Non-pigmented ciliary epithelial cell (primary cell): ENCODE data around the gene GTF2H4.
"Not testable (repeated sequence)": the region's sequence is repeated elsewhere in the genome, so short reads cannot be mapped to it uniquely, and the experiment has no call there.

Experiments
- DNase-seq: peaks from one replicate; pipeline ENCODE4 v3.0.0-alpha.2; 2010; ENCODE audit warnings: low read depth

Gene GTF2H4

DNA sequence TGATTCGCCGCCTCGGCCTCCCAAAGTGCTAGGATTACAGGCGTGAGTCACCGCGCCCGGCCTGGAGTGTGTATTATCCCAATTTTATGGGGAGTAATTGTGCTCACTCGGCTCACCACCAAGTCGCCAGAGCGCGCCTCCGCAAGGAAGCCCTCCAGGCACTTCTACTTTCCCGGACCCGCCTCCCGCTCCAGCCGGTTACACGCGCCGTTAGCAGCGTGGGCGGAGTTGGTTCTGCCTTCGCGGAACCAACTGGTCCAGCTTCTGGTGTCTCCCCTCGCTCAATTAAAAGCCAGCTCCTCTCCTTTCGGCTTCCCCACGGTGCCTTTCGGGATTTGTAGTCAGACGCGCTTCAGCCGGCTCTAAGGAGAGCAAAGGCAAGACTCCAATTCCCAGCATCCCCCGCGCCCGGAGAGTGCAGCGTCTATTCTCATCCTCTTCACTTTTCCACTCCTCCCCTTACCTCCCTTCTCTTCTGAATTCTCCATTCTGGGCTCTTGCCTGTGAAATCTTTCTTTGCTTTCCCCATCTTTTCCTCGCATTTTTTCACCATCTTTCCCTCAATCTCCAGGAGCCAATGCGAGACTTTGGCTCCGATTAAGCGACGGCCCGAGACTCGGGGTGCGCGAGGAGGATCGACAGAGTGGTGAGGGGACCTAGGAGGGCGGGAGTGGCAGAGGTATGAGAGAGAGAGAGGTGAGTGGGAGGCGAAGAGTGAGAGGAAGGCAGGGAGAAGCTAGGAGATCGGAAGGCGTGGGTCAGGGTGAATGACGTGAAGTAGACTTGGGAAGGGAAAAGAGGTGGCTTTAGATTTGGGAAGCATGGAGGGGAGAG is at the start of gene GTF2H4:
Gene GTF2H4 (plus strand): TSS at position 450 of the 834 bp plus-strand sequence.
- DNase-seq, result peak; percentile 97

DNA sequence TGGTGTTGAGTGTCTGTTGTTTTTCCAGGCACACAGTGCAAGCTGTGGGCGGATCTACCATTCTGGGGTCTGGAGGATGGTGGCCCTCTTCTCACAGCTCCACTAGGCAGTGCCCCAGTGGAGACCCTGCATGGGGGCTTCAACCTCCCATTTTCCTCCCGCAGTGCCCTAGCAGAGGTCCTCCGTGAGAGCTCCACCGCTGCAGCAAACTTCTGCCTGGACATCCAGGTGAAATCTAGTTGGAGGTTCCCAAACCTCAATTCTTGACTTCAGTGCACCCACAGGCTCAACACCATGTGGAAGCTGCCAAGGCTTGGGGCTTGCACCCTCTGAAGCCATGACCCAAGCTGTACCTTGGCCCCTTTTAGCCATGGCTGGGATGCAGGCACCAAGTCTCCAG is 48.3 kb upstream of the GTF2H4 start:
- DNase-seq, result not testable (repeated sequence)

DNA sequence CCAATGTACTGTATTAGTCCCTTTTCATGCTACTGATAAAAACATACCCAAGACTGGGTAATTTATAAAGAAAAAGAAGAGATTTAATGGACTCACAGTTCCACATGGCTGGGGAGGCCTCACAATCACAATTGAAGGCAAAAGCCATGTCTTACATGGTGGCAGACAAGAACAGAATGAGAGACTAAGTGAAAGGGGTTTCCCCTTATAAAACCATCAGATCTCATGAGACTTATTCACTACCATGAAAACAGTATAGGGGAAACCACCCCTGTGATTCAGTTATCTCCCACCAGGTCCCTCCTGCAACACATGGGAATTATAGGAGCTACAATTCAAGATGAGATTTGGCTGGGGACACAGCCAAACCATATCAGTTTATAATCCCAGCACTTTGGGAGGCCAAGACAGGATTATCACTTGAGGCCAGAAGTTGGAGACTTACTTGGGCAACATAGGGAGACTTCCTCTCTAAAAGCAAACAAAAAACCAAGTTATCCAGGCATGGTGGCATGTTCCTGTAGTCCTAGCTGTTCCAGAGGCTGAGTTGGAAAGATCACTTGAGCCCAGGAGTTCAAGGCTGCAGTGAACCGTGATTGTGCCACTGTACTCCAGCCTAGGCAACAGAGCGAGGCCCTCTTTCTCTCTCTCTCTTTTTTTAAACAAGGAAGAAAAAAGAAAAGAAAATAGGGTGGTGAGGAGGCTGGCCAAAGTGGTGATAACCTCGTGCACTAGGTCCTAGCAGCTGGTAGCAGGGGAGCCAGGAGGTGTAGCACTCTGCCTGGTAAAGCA is 46.6 kb upstream of the GTF2H4 start:
- no peak for DNase-seq

DNA sequence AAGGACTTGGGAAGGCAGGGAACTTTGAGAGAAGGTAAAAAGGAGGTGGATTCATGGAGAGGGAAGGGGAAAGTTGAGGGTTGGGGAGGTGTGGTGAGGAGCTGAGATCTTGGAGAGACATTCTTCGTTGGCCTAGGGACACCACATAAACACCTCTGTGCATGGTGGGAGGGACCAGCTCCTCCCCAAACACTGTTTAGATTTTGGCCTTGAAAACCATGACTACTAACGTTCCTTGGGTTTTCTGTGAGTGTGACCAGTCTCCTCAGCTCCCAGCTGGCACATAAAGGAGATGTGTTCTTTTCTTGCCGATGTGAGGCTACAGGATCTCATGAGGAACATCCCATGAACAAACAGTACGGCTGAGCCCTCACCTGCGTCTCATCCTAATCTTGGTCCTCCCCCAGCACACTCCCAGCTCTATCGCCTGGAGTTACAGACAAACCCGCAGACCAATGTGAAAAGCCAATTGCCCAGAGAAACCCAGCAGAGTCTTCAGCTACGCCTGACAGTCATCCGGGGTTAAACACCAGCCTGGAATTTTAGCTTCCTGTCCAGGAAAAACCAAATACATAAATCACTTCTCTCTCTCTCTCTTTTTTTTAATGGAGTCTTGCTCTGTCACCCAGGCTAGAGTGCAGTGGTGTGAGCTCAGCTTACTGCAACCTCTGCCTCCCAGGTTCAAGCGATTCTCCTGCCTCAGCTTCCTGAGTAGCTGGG is 45.7 kb upstream of the GTF2H4 start:
- DNase-seq, result no peak

DNA sequence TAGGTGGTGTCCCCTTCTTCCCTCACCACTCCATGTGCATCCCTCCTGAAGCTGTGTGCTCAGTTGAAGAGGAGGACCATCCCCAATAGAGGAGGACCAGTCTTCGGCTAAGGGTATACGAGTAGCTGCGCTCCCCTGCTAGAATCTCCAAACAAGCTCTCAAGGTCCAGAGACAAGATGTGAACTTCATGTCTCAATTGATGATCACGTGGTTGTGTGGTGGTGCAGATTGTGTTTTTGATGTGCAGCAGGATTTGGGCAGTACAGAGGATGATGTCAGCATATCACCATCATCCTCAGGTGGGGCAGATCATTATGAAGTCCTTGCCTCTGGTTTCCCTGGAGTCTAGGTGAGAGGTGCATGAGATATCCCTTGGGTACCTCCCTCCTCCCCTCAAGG is 43.7 kb upstream of the GTF2H4 start:
- DNase-seq, result no peak

DNA sequence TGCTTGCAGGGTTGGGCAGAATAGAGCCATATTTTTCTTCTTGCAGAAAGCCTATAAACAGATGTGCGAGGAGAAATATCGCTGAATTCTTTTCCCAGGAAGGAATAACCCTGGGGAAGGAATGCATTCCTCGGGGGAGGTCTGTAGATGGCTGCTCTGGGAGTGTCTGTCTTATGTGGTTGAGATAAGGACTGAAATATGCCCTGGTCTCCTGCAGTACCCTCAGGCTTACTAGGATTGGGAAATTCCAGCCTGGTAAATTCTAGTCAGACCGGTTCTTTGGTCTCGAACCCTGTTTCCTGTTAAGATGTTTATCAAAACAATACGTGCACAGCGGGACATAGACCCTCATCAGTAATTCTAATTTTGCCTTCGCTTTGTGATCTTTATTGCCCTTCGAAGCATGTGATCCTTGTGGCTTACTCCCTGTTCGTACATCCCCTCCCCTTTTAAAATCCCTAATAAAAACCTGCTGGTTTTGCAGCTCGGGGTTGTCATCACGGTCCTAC is 38.7 kb upstream of the GTF2H4 start:
- not testable (repeated sequence) for DNase-seq

DNA sequence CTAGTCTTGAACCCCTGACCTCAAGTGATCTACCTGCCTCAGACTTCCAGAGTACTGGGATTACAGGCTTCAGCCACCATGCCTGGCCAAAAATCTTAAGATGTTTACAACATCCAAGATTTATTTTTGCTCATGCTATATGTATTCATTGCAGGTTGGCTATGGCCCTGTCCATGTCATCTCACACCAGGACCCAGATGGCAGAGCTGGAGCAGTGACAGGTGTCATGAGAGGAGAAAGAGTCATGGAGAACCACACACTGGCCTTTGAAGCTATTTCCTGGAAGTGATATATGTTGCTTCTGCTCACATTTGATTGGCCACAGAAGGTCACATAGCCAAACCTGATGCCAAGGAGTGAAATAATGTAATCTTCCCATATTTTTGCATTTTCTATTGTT is 37.5 kb upstream of the GTF2H4 start:
- no peak for DNase-seq

DNA sequence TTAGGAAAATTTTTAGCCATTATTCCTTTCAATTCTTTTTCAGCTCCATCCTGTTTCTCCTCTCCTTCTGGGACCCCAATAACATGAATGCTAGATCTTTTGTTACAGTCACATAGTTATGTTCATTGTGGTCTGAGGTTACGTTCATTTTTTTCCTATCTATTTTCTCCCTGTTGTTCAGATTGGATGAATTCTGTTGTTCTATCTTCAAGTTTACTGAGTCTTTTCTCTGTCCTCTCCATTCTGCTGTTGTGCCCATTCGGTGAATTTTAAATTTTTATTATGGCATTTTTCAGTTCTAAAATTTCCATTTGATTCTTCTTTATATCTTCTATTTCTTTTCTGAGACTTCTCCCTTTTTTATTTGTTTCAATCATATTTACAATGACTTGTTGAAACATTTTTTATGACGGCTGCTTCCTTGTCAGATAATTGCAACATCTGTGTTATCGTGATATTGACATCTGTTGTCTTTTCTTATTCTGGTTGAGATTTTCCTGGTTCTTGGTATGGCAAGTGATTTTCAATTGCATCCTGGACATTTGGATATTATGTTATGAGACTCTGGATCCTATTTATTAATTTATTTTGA is 36.3 kb upstream of the GTF2H4 start:
- DNase-seq, result no peak

DNA sequence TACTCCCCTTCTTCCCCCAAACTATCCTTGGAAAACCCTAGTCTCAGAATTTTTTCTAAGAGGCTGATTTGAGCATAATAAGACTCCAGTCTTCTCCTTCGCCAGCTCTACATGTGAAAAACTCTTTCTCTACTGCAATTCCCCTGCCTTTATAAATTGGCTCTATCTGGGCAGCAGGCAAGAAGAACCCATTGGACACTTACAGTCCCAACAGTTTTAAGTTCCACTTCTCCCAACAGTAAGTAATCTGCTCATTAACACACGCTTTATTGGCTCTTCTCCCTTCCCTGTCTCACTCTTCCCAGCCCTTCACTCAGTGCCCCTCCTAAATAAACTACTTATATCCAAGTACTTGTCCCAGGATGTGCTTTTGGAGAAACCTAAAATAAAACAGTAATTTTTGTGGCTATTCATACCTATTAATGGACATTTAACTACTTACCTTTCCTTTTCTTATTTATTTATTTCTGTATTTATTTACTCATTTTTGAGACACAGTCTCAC is 34.8 kb upstream of the GTF2H4 start:
- DNase-seq, result no peak

DNA sequence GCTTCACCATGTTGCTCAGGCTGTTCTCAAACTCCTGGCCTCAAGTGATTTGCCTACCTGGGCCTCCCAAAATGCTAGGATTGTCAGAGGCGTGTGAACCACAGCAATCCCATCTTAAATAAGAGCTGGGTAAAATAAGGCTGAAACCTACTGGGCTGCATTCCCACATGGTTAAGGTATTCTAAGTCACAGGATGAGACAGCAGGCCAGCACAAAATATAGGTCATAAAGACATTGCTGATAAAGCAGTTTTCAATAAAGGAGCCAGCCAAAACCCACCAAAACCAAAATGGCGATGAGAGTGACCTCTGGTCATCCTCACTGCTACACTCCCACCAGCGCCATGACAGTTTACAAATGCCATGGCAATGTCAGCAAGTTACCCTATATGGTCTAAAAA is 34.2 kb upstream of the GTF2H4 start:
- not testable (repeated sequence) for DNase-seq

DNA sequence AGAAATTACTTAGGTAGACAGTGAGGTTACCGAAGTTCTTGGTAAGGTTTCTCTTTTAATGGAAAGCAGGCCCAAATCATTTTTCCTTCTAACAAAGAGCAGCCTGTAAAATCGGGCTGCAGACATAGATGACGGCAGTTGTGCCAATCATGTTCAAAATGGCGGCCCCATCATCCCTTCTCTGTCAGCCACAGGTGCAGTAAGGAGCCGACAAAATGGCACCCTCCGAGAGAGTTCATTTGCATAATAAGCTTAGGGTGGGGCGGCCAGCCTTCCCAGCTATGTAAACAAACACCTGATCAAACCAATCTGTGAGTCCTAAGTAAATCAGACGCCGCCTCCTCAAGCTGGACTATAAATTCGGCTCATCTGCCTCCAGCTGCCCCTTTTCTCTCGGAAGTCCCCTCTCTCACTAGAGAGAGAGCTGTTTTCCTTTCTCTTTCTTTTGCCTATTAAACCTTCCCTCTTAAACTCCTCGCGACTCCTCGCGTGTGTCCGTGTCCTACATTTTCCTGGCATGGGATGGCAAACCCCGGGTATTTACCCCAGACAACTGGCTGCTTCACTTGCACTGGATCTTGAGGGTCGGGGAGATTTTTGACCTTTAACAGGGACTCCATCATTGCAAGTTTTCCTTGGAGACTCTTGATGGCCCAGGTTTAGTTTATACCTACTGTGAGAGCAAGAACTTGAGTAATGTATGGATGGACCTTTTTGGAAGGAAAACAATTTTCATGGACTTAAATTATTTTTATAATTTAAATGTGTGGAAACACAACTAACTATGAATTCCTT is 32.6 kb upstream of the GTF2H4 start:
- no peak for DNase-seq

DNA sequence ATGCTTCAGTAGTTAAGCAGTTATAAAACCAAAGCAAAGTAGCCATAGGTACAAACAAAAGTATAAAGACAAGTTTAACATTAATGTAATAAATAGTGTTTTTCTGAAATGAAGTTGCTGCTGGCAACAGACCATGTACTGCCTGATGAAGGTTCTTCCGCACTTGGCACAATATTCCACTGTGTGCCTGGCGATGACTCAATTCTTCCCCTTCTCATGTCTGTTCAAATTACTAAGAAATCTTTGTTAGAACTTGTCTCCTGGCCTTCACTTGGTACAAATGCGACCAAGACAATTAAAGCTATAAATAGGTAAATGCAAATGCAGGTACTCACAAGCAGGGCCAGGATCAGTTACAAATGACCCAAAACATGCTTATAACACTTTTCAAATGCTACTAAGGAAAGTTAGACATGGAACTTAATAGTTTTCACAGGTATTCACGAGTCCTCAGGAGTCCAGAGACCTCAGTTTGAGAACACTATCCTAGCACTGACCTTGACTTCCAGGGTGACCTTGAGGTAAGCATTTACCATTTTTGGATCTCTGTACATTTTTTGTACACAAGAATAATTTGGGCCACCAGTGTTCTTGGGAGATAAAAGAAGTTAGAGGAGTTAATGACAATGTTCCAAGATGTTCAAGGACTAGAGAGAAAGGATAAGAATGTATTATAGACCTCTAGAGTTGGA is 31.8 kb upstream of the GTF2H4 start:
- peak; percentile 56 for DNase-seq

DNA sequence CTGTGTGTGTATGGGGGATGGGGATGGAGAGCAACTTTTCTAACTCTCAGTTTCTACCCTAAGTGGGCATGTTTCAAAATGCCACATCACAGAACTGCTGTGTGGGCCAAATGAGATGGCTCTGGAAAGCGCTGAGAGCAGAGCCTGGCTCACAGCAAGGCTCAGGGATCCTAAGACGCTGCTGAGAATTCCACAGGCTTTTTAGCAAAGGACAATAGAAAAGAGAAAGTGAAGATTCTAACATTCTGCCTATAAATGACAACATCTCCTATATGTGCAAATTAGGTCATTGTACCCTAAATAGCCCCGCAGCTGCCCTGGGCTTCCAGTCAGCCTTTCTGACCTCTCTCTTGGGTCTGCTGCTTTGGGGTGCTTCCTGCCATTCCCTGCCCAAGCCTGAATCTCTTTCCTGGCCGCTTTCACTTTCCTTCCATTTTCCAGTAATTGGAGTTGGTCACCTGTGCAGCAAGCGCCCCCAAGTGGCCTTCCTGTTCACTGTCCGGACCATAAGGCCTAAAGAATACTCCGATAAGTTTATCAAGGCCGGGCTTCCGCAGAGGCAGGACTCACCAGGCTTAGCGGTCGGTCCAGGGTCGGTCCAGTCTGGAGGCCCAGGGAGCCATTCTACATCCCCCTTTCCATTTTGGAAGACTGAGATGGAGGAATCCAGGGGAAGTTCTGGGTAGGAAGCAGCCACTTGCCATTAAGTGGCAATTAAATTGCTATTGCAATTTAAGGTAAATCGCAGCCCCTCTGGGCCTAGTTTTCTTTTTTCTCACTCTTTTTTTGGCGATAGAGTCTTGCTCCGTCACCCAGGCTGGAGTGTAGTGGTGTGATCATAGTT is 30.4 kb upstream of the GTF2H4 start:
- peak; percentile 59 for DNase-seq

DNA sequence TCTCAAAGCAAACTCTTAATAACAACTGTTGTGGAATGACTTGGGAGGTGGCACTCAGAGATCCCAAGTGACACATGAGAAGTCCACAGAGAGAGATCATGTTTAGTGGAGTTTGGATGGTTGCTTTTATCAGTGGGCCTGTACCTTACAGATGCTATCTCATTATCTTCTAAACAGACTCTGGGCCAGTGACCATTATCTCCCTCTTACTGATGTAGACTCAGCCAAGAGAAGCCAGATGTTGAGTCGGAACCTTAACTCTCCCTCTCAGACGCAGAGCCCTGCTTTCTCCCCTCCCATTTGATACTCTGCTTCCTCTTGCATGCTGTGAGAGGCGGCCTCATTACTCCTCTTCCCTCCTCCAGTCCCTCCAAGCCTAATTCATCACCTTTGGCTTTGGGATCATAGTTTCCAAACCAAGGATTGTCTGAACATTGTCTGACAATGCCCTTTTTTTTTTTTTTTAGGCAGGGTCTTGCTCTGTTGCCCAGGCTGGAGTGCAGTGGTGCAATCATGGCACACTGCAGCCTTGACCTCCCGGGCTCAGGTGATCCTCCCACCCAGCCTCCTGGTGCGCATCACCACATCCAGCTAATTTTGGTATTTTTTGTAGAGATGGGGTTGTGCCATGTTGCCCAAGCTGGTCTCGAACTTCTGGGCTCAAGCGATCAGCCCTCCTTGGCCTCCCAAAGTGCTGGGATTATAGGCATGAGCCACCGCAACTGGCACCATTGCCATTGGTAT is 28.2 kb upstream of the GTF2H4 start:
- no peak for DNase-seq

DNA sequence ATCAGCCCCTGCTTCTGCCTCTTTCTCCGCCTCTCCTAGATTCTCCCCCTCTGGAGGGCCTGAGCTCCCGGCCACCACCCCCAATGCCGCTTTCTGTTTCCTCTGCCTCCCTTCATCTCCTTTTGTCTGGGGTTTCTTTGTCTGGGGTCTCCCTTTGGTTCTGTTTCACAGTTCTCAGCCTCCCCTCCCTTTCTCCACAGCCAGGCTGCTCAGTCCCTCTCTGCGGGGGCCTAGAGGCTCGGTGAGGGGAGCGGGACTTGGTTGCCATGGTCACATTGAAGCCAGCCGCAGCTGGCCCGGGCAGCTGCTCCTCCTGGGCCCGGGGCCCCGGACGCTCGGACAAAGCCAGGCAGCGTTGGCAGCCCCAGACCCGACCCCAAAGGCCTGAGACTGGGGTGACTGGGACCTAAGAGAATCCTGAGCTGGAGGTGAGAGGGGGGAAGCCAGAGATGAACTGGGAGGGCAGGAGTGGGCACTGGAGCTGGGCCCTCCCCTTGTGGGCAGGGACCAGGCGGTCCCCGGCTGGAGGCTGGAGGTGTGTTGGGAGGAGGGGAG is 27.2 kb upstream of the GTF2H4 start:
- DNase-seq, result no peak

DNA sequence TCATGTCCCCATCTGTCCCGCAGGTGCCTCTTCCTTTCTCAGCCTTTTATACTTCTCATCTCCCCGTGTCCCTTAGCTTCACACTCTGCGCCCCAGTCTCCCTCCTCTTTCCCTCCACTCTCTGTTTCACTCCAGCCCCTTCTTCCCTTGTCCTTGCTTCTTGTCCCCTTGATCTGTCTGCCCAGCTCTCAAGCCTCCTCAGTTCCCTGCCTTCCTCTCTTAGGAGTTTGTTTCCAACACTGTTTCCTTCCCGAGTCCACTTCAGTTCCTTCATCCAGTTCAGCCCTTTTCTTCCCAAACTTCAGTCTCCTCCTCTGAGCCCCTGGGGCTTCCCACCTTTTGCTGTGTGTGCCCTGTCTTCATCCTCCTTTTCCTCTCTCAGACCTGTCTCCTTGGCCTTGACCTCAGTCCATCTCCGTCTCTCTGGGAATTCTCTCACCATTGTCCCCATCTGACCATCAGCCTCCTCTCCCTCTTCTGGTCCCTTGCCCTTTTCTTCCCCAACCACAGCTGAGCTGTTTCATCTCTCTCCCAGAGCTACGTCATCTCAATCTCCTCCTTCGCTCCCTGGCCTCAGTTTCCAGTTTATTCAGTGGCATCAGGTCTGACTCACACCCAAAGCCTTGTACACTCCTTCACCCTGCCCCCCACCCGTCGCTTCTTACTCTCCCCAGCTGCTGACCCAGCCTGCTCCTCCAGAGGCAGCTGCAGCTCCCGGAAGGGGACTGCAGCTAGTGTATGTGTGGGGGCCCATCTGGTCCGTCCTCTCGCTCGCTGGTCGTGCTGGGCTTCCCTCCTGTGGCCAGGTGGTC is 26.4 kb upstream of the GTF2H4 start:
- DNase-seq, result peak; percentile 40

DNA sequence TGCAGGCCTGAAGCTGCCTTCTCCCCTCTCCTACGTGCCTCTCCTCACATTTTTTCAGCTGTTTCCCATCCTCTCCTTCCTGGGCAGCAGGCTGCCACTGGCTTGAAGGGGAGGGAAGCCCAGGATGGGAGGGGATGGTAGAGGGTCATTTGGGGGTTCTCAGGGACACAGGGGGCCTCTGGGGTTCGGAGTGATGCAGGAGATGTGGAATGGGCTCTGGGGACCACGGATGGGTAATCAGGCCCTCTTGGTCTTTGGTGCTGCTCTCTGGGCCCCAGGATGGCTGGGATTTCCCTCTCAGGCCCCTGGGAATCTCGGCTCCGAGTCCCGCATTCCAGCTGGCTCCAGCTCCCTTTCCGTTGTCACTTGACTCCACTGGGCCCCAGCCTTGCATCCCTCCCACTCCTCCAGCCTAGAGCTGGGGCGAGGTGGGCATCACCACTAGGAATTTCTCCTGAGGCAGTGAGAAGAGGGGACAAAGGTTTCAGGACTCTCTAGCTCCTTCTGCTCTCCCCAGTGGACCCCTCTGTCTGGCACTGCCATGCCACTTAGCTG is 25.7 kb upstream of the GTF2H4 start:
- no peak for DNase-seq
